Renal cortex interstitium (tissue), 11 donors: ENCODE data around the gene PKIG. TPM values are rescaled to one million over a fixed set of nuclear protein-coding genes. Genes with fewer than 3 reads are reported as not detected.
"Not testable (repeated sequence)": the region's sequence is repeated elsewhere in the genome, so short reads cannot be mapped to it uniquely, and the experiment has no call there.

ENCODE experiments used
- DNase-seq, 11 donors: peaks; one replicate each; pipeline ENCODE4 v3.0.0-alpha.2; 2013; ENCODE audit warnings: low read depth in 9 of 11, low spot score in 4 of 11; ENCODE audit errors: extremely low read depth in 1 of 11
- polyA plus RNA-seq, 3 donors: library from polyadenylated mRNA; unstranded; fragments of 120-200 nt; gene quantifications; one replicate each; pipeline ENCODE4 v1.2.1, GENCODE V29; 2013; ENCODE audit not compliant: insufficient read length in 3 of 3

PKIG gene
- polyA plus RNA-seq, 3 donors: 57.1 to 64.9 (median 62.8) TPM

DNA sequence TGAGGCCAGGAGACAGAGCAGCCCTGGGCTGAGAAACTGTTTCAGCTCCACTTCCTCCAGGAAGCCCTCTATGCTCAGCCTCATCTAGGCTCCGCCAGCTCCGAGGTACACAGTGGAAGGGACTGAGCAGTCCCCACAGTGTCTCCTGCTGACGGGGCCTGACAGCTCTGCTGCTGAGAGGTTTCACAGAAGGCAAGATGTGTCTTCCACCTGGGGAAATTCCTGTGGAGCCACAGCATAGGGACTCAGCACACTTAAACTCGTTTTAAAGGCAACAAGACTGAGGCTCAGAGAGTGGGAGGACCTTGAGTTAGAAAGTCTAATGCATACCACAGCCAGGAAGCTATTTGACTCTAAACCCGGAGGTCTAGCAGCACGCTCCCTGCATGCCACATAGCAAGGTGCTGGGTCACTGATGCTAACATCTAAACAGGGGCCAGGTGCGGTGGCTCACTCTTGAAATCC, 62.3 kb downstream of the PKIG start:
- no peak for DNase-seq

DNA sequence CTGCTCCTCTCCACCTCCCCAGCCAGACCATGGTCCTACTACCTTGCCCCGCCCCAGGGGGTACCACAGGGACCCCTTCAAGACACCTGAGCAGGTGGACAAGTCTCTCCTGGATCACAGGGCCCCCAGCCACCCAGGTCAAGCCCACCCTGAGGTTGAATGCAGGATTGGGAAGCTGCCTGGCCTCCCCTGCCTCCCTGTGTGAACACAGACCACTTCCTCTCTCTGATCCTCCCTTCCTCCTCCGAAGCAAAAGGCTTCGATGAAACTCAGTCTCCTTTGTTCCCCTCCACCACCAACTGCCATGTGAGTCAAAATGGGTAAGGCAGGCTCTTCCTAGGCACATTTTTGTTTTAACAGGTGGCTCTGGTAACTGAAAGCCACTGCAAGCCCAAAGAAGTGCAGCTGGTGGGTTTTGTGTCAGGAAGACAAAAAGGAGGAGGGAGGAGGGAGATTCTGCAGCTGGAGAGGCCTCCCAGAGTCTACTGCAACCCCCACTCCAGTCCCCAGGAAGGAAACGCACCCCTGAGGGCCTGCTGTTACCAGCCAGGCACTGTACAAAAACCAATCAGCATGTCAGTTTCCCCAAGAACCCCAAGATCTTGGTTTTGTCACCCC, 63.8 kb downstream of the PKIG start:
- peak in 2 of 11 donors; percentile 12 to 34 for DNase-seq

DNA sequence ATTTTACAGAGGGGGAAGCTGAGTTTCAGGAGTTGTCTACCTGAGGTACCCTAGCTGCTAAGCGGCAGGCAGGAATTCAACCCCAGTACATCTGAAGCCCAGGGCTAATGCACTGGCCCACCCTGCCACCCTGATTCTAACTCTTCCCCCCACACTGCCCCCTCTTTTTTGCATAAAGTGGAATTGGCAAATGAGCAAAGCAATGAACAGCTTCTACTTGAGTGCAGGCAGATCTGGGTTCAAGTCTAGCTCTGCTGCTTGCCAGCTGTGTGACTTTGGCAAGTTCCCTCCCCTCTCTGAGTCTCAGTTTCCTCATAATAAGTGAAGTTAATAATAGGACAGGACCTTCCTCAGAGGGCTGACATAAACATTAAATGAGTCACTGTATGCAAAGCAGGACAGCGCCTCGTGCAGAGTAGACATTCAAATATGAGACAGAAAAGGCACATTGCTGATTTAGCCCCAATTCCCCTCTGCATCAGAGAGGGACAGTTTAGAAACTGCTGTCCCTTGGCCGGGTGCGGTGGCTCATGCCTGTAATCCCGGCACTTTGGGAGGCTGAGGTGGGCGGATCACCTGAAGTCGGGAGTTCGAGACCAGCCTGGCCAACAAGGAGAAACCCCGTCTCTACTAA, 64.4 kb downstream of the PKIG start:
- no peak for DNase-seq

DNA sequence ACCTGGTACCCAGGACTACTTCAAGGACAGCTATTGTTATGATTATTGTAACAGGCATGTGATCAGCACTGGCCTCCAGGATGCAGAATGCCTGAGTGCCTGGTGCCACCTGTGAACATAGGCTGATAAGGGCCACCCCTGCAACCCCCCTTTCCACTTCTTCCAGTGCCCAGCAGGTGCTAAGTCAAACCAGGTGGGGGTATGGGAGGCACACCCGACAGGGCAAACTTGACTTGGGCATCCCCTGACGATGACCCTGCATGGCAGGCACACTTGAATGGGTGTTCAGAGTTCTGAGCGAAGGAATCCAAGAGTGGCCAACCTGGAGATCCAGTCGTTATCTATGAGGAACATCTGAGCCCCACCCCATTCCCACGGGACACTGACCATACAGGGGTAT, 65.7 kb downstream of the PKIG start:
- no peak for DNase-seq

DNA sequence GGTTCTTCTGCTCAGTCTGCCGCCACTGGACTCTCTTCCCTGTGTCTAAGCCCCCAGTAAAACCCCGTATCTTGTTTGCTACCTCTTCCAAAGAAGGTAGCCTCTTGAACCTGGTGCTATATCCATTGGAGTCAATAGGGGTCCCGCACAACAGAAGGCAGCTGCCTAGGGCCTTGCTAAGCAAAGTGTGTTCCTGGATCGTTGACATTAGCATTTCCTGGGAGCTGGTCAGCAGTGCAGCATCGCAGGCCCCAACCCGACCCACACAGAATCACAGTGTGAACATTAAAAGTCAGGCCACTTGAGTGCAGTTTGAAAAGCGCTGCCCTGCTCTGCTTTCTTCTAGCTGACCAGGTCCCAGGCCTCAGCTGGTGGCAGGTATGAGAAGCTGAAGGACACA, 66.2 kb downstream of the PKIG start:
- no peak for DNase-seq

DNA sequence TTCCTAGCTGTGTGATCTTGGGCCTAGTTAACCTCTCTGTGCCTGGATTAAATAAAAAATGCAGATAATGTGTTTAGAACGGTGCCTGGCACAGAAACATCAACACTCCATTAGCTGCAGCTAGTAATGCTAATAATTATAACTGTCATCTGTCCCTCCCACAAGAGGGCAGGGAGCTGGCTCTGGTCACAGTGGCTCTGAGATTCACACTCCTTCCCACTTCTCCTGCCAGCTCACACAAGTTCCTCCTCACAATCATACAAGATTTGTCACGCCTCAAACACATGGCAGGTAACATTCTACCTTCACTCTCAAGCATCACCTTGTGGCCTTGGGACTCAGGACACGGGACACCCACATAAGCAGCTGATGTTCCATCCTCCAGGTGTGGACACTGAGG, 66.7 kb downstream of the PKIG start:
- no peak for DNase-seq

DNA sequence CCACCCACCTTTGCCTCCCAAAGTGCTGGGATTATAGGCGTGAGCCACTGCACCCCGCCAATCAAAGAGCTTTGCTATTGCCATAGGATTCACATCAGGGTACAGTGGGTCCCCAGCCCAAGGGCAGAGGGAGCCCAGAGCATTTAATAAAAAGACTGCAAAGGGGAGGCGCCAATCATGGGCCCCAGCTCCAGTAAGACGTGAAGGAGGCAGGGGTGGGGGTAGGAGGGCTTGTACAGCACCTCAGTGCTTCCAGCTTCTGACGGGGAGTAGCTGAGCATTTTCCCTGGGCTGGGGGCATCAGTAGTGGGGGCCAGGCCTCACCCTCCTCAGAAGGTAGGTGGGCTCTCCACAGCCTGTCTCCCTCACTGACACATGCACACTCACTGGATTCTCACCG, 67.6 kb downstream of the PKIG start:
- DNase-seq: no peak

DNA sequence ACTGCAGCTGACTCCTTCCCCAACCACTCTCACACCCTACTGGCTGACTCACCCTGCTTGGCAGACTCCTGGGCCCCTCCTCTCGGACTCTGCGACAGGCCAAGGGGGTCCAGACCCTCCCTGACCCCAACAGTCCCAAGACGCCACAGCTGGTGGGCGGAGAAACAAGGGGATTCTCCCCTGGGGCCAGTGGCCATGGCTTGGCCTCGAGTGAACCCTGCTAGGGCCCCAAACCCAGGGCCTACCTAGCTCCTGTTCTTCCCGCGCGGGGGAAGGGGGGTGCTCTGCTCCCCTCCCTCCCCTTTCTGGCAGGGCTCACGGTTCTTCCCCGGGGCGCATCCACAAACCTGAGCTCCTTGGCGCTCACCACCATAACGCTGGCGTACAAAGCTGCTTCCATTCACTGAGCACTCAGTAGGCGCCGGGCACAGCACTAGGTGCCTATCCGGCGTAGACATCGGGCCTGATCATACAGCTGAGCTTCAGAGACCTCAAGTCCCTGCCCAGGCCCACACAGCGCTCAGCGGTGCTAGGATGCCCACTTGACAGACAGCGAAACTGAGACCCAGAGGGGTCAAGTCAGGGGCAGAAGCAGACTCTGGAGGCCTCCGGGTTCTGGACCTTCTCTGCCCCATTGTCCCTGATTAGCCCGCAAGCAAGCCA, 68.5 kb downstream of the PKIG start:
- DNase-seq: no peak

DNA sequence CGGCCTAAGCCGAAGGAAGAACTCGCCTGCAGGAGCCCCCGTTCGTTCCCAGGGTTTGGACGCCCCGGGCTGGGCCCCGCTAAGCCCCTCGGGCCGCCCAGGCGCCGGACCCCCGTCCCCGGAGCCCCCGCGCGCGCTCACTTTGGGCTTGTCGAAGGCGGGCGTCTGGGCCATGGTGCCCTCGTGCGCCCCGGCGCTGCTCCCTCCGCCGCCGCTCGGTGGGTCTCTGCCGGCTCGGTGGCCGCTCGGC, 69.0 kb downstream of the PKIG start:
- no peak for DNase-seq

DNA sequence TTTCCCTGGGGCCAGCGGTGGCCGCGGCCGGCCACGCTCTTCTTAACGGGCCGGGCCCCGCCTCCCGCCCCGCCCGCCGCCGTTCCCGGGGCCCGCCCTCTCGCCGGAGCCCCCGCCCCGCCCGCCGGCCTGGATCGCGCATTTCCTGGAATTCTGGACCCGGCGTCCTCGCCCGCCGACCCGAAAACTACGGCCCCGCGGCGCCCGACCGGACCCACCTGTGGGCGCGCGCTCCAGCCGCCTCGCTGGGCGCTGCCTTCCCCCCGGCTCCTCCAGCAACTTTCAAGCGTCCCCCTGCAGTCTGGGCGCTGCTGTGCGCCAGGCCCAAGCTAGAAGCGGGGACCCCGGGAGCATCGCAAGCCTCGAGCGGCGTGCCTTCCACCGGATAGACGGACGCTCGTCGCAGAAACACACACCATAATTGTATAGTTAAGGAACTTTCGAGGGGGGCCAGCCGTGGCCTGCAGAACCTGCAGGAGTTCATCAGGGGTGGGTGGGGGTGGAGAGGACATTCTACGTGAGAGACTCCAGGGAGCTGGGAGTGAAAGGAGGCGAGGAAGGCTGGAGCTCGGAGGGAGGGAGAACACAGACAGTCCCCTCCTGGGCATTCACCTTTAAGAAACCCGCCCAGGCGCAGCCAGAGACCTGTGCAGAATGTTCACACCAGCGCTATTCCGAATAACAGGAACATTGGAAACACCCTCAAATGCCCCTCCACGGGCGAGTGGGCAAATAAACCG, 69.5 kb downstream of the PKIG start, which contains the start of gene ADA:
ADA (minus strand) TSS at position 16 of the 740 bp plus-strand sequence. CDS start 92 bp downstream, outside the sequence.
- peak in 4 of 11 donors; percentile 25 to 59 (median 48) for DNase-seq

DNA sequence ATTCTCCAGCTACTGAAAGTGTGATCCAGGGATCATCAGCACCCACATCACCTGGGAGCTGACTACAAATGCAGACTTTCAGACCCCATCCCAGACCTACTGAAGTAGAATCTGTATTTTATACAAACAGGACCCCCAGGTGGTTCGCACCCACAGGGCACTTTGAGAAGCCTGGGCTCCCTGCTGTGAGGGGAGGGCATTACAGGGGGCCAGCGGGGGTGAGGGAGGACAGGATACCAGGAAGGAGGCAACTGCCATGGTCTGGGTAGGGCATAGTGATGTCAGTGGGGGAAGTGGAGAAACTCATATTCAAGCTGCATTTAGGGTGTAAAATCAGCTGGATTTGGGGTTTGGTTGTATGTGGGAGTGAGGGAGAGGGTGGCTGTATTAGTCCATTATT, 71.2 kb downstream of the PKIG start:
- no peak for DNase-seq

DNA sequence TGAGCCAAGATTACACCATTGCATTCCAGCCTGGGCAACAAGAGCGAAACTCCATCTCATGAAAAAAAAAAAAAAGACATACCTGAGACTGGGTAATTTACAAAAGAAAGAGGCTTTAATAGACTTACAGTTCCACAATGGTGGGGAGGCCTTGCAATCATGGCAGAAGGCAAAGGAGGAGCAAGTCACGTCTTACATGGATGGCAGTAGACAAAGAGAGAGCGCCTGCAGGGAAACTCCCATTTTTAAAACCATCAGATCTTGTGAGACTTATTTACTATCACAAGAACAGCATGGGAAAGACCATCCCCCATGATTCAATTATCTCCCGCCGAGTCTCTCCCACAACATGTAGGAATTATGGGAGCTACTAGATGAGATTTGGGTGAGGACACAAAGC, 71.8 kb downstream of the PKIG start:
- DNase-seq: not testable (repeated sequence)

DNA sequence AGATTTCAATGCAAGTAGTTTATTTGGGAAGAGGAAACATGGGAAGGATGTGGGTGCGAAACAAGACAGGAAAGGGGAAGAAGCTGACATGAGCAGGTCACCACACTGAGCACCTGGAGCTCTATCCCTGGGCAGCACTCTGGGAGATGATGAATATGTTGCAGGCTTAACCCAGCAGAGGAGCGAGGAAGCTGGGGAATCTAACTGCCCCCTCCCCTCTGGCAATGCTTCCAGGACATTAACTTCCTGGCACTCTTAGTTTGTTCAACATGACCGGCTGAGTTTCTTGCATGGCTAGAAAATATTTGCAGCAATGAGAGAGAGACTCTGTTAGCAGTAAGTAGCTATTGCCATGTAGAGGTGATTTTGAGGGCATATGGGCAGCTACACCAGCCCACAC, 74.1 kb downstream of the PKIG start:
- no peak for DNase-seq

DNA sequence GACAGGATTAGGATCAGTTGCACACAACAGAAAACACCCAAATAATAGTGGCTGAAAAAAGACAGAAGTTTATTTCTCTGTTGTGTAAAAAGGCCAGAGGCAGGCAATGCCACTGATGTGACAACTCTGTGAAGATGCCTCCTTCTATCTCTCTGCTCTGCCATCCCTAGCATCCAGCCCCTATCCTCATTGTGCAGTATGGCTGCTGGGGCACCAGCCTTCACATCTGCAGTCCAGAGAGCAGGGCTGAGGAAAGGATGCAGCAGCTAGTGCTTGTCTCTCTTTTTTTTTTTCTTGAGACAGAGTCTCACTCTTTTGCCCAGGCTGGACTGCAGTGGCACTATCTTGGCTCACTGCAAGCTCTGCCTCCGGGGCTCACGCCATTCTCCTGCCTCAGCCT, 75.5 kb downstream of the PKIG start:
- no peak for DNase-seq

DNA sequence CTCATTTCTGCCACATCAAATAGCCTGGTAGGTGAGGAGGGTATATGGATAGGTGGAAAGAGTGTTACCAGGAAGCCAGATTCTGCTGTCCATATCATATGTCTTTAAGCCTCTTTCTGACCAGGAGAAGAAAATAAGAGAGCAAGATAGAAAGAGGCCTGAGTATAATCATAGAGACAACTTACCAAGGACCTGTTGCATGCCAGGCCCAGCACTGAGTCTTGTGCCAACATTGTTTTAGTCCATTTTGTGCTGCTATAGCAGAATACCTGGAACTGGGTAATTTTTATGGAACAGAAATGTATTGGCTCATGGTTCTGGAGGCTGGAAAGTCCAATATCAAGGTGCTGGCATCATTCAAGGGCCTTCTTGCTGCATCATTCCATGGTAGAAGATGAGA, 76.4 kb downstream of the PKIG start:
- DNase-seq: no peak

DNA sequence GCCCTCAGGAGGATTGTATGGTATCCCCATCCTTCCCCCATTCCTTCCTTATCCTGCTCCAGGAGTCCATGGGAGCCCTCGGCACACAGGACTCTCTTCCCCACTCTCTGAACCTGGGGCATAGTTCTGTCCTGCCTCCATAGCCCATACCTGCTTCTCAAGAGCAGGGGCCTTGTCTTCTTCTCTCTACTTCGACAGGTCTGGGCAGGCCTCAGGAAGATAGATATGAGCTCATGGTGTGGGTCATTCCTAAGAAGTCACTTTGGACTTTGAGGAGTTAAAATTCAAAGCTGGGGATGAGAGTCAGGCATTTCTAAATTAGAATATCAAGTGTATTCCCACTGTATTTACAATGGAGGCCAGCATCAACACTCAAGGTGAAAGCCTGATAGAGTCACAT, 77.6 kb downstream of the PKIG start:
- DNase-seq: no peak

DNA sequence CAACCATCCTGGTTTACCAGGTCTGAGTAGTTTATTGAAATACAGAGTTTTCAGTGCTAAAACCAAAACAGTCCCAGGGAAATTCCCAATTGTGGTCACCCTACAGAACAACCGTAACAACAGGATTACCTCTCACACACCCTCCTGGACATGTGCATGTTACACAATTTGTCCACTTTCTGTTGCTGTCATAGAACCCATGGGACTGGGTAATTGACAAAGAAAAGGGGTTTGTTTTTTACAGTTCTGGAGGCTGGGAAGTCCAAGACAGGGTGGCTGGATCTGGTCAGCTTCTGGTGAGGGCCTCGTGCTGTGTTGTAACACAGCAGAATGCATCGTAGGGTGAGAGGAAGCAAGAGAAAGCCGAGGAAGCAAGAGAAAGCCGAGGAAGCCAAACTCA, 78.2 kb downstream of the PKIG start:
- no peak for DNase-seq

DNA sequence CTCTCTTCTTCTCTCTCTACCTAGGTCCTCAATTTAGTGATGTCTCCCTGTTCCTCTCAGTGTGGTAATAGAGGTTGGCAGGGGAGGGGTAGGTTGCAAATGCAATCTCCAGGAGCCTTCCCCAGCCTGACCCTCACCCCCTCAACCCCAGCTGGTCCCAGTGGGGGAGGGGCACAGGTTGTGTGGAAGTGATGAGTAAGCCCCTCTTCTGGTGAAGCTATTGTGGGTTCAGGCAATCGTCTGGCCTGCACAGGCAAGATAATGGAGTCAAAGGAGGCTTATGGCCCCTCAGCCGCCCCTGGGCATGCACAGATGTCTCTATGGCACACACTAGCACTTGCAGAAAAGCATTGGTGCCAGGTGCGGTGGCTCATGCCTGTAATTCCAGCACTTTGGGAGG, 79.9 kb downstream of the PKIG start:
- DNase-seq: no peak

DNA sequence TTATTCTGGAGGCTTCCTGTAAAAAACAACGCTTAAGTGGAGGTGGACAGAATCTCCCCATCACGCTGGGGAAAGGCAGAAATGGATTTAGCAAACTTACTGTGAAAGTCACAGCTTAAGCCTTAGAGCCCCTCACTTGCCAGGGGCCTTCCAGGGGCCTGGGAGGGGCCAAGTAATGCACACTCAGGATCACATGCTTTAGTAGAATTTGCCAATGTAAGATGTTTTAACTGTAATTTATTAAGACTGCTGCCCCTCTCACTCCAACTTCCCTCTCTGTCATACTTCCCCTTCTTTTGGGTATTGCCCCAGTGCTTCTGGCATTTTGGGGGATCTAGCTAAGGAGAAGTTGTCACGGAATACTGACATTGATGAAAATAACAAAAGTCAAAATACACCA, 81.8 kb downstream of the PKIG start:
- no peak for DNase-seq

DNA sequence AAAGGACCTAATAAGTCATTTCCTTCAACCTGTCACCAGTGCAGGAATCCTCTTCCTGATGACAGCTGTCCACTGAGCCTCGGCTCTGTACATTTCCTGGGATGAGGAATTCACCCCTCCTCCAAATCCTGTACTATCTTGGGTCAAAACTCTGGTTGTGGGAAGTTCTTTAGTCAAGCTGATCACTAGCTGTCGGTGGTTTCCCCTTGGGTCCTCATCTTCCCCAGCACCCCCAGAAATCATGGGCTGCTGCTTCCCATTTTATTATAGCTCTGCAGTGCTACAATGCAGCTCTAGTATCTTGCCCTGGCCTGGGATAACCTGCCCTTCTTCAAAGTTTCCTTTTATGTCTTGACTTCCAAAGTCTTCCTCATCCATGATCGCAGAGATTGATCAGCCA, 83.7 kb downstream of the PKIG start:
- no peak for DNase-seq
